ENCODE measurements around the gene GCLC. TPM values are rescaled to one million over a fixed set of nuclear protein-coding genes. Genes with fewer than 3 reads are reported as not detected.
"Not testable (repeated sequence)": the region's sequence is repeated elsewhere in the genome, so short reads cannot be mapped to it uniquely, and the experiment has no call there.

Gene GCLC
- total RNA-seq, 8 experiments from 2014 or later: 13.5 to 32.9 (median 18.4) TPM

GRCh38 chr6:53494076-53494475 is 50.8 kb downstream of the GCLC start:
- 83 to 100% (median 89%) methylated on average over 2 to 4 of the region's 4 CpGs; no CpG with 5 or more reads in 3 of the 10 experiments for WGBS, 10 experiments

GRCh38 chr6:53493635-53494025 is 51.3 kb downstream of the GCLC start:
- WGBS, 10 experiments: 0 to 100% (median 97%) methylated on average over 1 to 2 of the region's 2 CpGs; no CpG with 5 or more reads in 2 of the 10 experiments
- no peak overlapping the region for H3K4me3 ChIP-seq
- ATAC-seq (replicated peaks in 6 of 8): no peak
- in situ Hi-C loops (cut with MboI; ENCODE audit: low pct_unique_long_range_greater_than_20kb in 2 of 9, low sequenced_read_pairs in 9 of 9, unreplicated experiment in 9 of 9): loop anchor here in 2 of 9 experiments (25.0 kb wide), 1 partner anchor 331 kb away; no protein-coding TSS in a partner anchor
- H3K27ac ChIP-seq: no peak overlapping the region
- no peaks in the 10 kb centered on the region for H3K4me1 ChIP-seq (replicated peaks in 1 of 2)

More at GRCh38 chr6:53494076-53494475, 50.8 kb downstream of the GCLC start:
- H3K4me1 ChIP-seq (replicated peaks in 1 of 2): no peaks in the 10 kb centered on the region
- ATAC-seq (replicated peaks in 6 of 8): no peak
- H3K27ac ChIP-seq: no peak overlapping the region
- no peak overlapping the region for H3K4me3 ChIP-seq
- in situ Hi-C loops (cut with MboI; ENCODE audit: low pct_unique_long_range_greater_than_20kb in 2 of 9, low sequenced_read_pairs in 9 of 9, unreplicated experiment in 9 of 9): loop anchor here in 2 of 9 experiments (25.0 kb wide), 1 partner anchor 332 kb away; no protein-coding TSS in a partner anchor

GRCh38 chr6:53492860-53493634 is 51.9 kb downstream of the GCLC start:
- ATAC-seq (replicated peaks in 6 of 8): peak; percentile 27 to 98 (median 73)
- in situ Hi-C loops (cut with MboI; ENCODE audit: low pct_unique_long_range_greater_than_20kb in 2 of 9, low sequenced_read_pairs in 9 of 9, unreplicated experiment in 9 of 9): loop anchor here in 2 of 9 experiments (25.0 kb wide), 1 partner anchor 331 kb away; no protein-coding TSS in a partner anchor
- no peak overlapping the region for H3K4me3 ChIP-seq
- WGBS, 10 experiments: 0 to 43% (median 34%) methylated on average over 3 to 10 of the region's 11 CpGs
- no peak overlapping the region for H3K27ac ChIP-seq
- H3K4me1 ChIP-seq (replicated peaks in 1 of 2): no peaks in the 10 kb centered on the region

- WGBS, 10 experiments: 0 to 100% (median 27%) methylated on average over 1 to 3 of the region's 3 CpGs
- no peak overlapping the region for H3K27ac ChIP-seq
- no peak overlapping the region for H3K4me3 ChIP-seq
- in situ Hi-C loops (cut with MboI; ENCODE audit: low pct_unique_long_range_greater_than_20kb in 2 of 9, low sequenced_read_pairs in 9 of 9, unreplicated experiment in 9 of 9): loop anchor here in 4 of 9 experiments (10.0 to 25.0 kb wide), 2 partner anchors 312 to 325 kb away; no protein-coding TSS in a partner anchor
- no peaks in the 10 kb centered on the region for H3K4me1 ChIP-seq (replicated peaks in 1 of 2)
- ATAC-seq (replicated peaks in 6 of 8): peak in 1 of 8 experiments; percentile 36
Observed at GRCh38 chr6:53487080-53487479, 57.8 kb downstream of the GCLC start.

- ATAC-seq (replicated peaks in 6 of 8): no peak
Observed at GRCh38 chr6:53486679-53487078, 58.2 kb downstream of the GCLC start.

GRCh38 chr6:53484476-53485280 is 60.2 kb downstream of the GCLC start:
- Histone ChIP-seq H3K4me1 (replicated peaks in 1 of 2) (no peaks in the 10 kb centered on the region), H3K27ac (no peak overlapping the region), H3K4me3 (no peak overlapping the region)
- in situ Hi-C loops (cut with MboI; ENCODE audit: low pct_unique_long_range_greater_than_20kb in 2 of 9, low sequenced_read_pairs in 9 of 9, unreplicated experiment in 9 of 9): loop anchor here in 5 of 9 experiments (5.0 to 25.0 kb wide), 3 partner anchors 310 to 322 kb away; no protein-coding TSS in a partner anchor
- 0 to 43% (median 17%) methylated on average over 2 to 9 of the region's 9 CpGs for WGBS, 10 experiments
- ATAC-seq (replicated peaks in 6 of 8): peak in 6 of 8 experiments; percentile 26 to 64 (median 38)

More at GRCh38 chr6:53486679-53487078, 58.2 kb downstream of the GCLC start:
- 33 to 100% (median 82%) methylated on average over 1 to 3 of the region's 3 CpGs; no CpG with 5 or more reads in 2 of the 10 experiments for WGBS, 10 experiments
- in situ Hi-C loops (cut with MboI; ENCODE audit: low pct_unique_long_range_greater_than_20kb in 2 of 9, low sequenced_read_pairs in 9 of 9, unreplicated experiment in 9 of 9): loop anchor here in 4 of 9 experiments (10.0 to 25.0 kb wide), 2 partner anchors 312 to 324 kb away; no protein-coding TSS in a partner anchor
- no peak overlapping the region for H3K27ac ChIP-seq
- H3K4me3 ChIP-seq: no peak overlapping the region
- H3K4me1 ChIP-seq (replicated peaks in 1 of 2): no peaks in the 10 kb centered on the region

GRCh38 chr6:53483423-53484353 is 61.2 kb downstream of the GCLC start:
- Histone ChIP-seq H3K4me1 (replicated peaks in 1 of 2) (no peaks in the 10 kb centered on the region), H3K4me3 (no peak overlapping the region), H3K27ac (no peak overlapping the region)
- in situ Hi-C loops (cut with MboI; ENCODE audit: low pct_unique_long_range_greater_than_20kb in 2 of 9, low sequenced_read_pairs in 9 of 9, unreplicated experiment in 9 of 9): loop anchor here in 5 of 9 experiments (5.0 to 25.0 kb wide), 3 partner anchors 309 to 321 kb away; no protein-coding TSS in a partner anchor
- WGBS, 10 experiments: 39 to 100% (median 90%) methylated on average over 1 to 9 of the region's 10 CpGs
- peak in 2 of 8 experiments; percentile 30 to 32 for ATAC-seq (replicated peaks in 6 of 8)

GRCh38 chr6:53481323-53481722 is 63.6 kb downstream of the GCLC start:
- no peak for ATAC-seq (replicated peaks in 6 of 8)
- no peaks in the 10 kb centered on the region for H3K4me1 ChIP-seq (replicated peaks in 1 of 2)
- no peak overlapping the region for H3K4me3 ChIP-seq
- no peak overlapping the region for H3K27ac ChIP-seq
- in situ Hi-C loops (cut with MboI; ENCODE audit: low pct_unique_long_range_greater_than_20kb in 2 of 9, low sequenced_read_pairs in 9 of 9, unreplicated experiment in 9 of 9): loop anchor here in 5 of 9 experiments (5.0 to 25.0 kb wide), 3 partner anchors 307 to 319 kb away; no protein-coding TSS in a partner anchor
- 36 to 100% (median 85%) methylated on average over 1 to 2 of the region's 2 CpGs; no CpG with 5 or more reads in 2 of the 10 experiments for WGBS, 10 experiments

GRCh38 chr6:53480774-53481173 is 64.1 kb downstream of the GCLC start:
- in situ Hi-C loops (cut with MboI; ENCODE audit: low pct_unique_long_range_greater_than_20kb in 2 of 9, low sequenced_read_pairs in 9 of 9, unreplicated experiment in 9 of 9): loop anchor here in 5 of 9 experiments (5.0 to 25.0 kb wide), 3 partner anchors 306 to 318 kb away; no protein-coding TSS in a partner anchor
- 40 to 100% (median 88%) methylated on average over 1 to 3 of the region's 4 CpGs; no CpG with 5 or more reads in 4 of the 10 experiments for WGBS, 10 experiments
- ATAC-seq (replicated peaks in 6 of 8); H3K4me1 ChIP-seq (replicated peaks in 1 of 2); H3K4me3 ChIP-seq; H3K27ac ChIP-seq: not testable (repeated sequence)

- WGBS, 10 experiments: 0 to 100% (median 83%) methylated on average over 1 of the region's 1 CpG; no CpG with 5 or more reads in 2 of the 10 experiments
- Histone ChIP-seq H3K4me1 (replicated peaks in 1 of 2) (no peaks in the 10 kb centered on the region), H3K27ac (no peak overlapping the region), H3K4me3 (no peak overlapping the region)
- in situ Hi-C loops (cut with MboI; ENCODE audit: low pct_unique_long_range_greater_than_20kb in 2 of 9, low sequenced_read_pairs in 9 of 9, unreplicated experiment in 9 of 9): loop anchor here in 5 of 9 experiments (5.0 to 25.0 kb wide), 3 partner anchors 305 to 318 kb away; no protein-coding TSS in a partner anchor
- no peak for ATAC-seq (replicated peaks in 6 of 8)
Observed at GRCh38 chr6:53479871-53480270, 65.0 kb downstream of the GCLC start.

- 67 to 100% (median 100%) methylated on average over 1 of the region's 1 CpG; no CpG with 5 or more reads in 3 of the 10 experiments for WGBS, 10 experiments
- ATAC-seq (replicated peaks in 6 of 8): no peak
- Histone ChIP-seq H3K27ac (no peak overlapping the region), H3K4me1 (replicated peaks in 1 of 2) (no peaks in the 10 kb centered on the region), H3K4me3 (no peak overlapping the region)
- in situ Hi-C loops (cut with MboI; ENCODE audit: low pct_unique_long_range_greater_than_20kb in 2 of 9, low sequenced_read_pairs in 9 of 9, unreplicated experiment in 9 of 9): loop anchor here in 2 of 9 experiments (25.0 kb wide), 1 partner anchor 315 kb away; no protein-coding TSS in a partner anchor
Observed at GRCh38 chr6:53476964-53477363, 67.9 kb downstream of the GCLC start.
